ENCODE measurements around the gene VILL.
A peak's percentile ranks its signal among the peaks of the same experiment; 100 is the strongest.

VILL gene

DNA sequence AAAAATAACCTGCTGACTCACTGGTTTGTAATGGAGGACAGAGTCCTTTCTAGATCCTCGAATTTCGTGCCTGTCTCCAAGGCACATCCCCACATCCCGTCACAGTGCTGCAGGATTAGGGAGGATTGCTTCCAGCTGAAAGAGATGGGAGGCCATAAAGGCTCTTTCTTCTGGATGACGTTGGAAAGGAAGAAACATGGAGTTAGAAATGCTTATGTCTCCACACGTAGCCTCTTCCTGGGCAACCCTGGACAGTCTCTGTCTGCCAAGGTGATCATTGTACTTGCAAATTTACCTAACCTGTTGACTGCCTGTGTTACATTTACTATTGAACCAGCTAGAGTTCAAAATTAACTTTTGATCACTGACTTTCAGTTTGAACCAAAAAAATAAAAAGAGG lies 27.6 kb upstream of the VILL start:
- no peaks in the 10 kb centered on the region for H3K4me1 ChIP-seq (ENCODE audit: control insufficient read depth, insufficient read depth, low read length, poor library complexity, severe bottlenecking)
- no peaks in the 10 kb centered on the region for H3K9me3 ChIP-seq (ENCODE audit: control insufficient read depth, low read length)
- H3K27ac ChIP-seq (ENCODE audit: insufficient read depth, low read length, poor library complexity, severe bottlenecking): no peak overlapping the region
- H3K36me3 ChIP-seq (ENCODE audit: control insufficient read depth, insufficient read depth, low read length): no peaks in the 10 kb centered on the region
- no peak overlapping the region for H3K4me3 ChIP-seq (ENCODE audit: insufficient read depth, low read depth, low read length, poor library complexity, severe bottlenecking)
- H3K27me3 ChIP-seq (replicated peaks; ENCODE audit: control insufficient read depth, insufficient read depth, low read length, poor library complexity, severe bottlenecking): no peaks in the 10 kb centered on the region
- no peak for DNase-seq

DNA sequence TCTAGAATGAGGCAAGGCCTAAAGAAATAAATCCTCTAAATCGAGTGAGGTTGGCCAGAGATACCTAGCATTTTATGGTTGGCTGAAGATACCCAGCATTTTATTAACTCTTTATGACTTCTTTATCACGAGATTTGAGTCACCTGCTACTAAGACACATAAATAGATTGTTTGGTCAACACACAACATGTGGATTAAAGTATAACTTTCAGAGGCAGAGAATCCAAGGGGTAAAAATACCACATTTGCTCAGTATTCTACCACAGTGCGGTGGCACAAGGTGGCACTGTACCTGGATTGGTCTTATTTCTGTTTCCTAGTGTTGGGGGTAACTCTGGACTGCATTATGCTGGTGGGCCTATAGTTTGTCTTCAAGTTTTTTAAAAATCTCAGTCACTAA lies 27.0 kb upstream of the VILL start:
- Histone ChIP-seq H3K4me3 (ENCODE audit: insufficient read depth, low read depth, low read length, poor library complexity, severe bottlenecking) (no peak overlapping the region), H3K9me3 (ENCODE audit: control insufficient read depth, low read length) (no peaks in the 10 kb centered on the region), H3K27ac (ENCODE audit: insufficient read depth, low read length, poor library complexity, severe bottlenecking) (no peak overlapping the region), H3K36me3 (ENCODE audit: control insufficient read depth, insufficient read depth, low read length) (no peaks in the 10 kb centered on the region), H3K27me3 (replicated peaks; ENCODE audit: control insufficient read depth, insufficient read depth, low read length, poor library complexity, severe bottlenecking) (no peaks in the 10 kb centered on the region), H3K4me1 (ENCODE audit: control insufficient read depth, insufficient read depth, low read length, poor library complexity, severe bottlenecking) (no peaks in the 10 kb centered on the region)
- no peak for DNase-seq

DNA sequence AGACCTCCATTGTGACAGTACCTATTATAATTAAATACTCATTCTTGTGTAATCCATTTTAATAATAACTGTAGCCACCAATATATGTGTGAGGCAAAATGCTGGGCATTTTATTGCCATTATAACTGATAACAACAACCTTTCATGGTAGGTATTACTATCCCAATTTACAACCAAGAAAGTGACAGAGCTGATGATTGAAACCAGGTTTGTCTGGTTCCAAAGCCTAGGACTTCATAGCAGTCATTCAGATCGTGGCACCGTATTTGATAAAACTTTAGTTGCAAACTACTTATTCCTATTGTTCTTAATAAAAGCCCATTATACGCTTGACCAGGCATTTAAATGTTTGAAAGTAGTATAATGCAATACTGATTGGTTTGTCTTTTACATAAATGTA lies 26.4 kb upstream of the VILL start:
- no peak for DNase-seq
- Histone ChIP-seq H3K27ac (ENCODE audit: insufficient read depth, low read length, poor library complexity, severe bottlenecking) (no peak overlapping the region), H3K4me3 (ENCODE audit: insufficient read depth, low read depth, low read length, poor library complexity, severe bottlenecking) (no peak overlapping the region), H3K9me3 (ENCODE audit: control insufficient read depth, low read length) (no peaks in the 10 kb centered on the region), H3K27me3 (replicated peaks; ENCODE audit: control insufficient read depth, insufficient read depth, low read length, poor library complexity, severe bottlenecking) (no peaks in the 10 kb centered on the region), H3K4me1 (ENCODE audit: control insufficient read depth, insufficient read depth, low read length, poor library complexity, severe bottlenecking) (no peaks in the 10 kb centered on the region), H3K36me3 (ENCODE audit: control insufficient read depth, insufficient read depth, low read length) (no peaks in the 10 kb centered on the region)

DNA sequence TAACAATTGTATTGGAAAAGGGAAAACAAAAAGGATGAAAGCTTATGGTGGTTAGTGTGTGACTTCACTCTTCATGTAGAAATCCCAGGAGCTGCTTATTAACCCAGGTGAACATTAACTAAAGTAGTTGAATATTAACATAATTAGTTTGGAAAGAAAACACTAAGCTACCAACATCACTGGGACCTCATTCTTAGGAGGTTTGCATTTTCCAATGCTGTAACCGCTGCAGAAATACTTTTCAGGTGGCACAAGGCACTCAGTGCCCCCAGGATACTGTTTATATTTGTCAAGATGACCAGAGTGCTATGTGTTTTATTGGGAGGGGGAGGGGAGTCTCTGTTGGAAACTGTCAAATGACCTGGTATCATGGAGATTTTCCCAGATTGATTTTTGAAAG lies 25.9 kb upstream of the VILL start:
- DNase-seq: no peak
- no peaks in the 10 kb centered on the region for H3K27me3 ChIP-seq (replicated peaks; ENCODE audit: control insufficient read depth, insufficient read depth, low read length, poor library complexity, severe bottlenecking)
- no peaks in the 10 kb centered on the region for H3K36me3 ChIP-seq (ENCODE audit: control insufficient read depth, insufficient read depth, low read length)
- H3K4me3 ChIP-seq (ENCODE audit: insufficient read depth, low read depth, low read length, poor library complexity, severe bottlenecking): no peak overlapping the region
- no peak overlapping the region for H3K27ac ChIP-seq (ENCODE audit: insufficient read depth, low read length, poor library complexity, severe bottlenecking)
- no peaks in the 10 kb centered on the region for H3K4me1 ChIP-seq (ENCODE audit: control insufficient read depth, insufficient read depth, low read length, poor library complexity, severe bottlenecking)
- H3K9me3 ChIP-seq (ENCODE audit: control insufficient read depth, low read length): no peaks in the 10 kb centered on the region

DNA sequence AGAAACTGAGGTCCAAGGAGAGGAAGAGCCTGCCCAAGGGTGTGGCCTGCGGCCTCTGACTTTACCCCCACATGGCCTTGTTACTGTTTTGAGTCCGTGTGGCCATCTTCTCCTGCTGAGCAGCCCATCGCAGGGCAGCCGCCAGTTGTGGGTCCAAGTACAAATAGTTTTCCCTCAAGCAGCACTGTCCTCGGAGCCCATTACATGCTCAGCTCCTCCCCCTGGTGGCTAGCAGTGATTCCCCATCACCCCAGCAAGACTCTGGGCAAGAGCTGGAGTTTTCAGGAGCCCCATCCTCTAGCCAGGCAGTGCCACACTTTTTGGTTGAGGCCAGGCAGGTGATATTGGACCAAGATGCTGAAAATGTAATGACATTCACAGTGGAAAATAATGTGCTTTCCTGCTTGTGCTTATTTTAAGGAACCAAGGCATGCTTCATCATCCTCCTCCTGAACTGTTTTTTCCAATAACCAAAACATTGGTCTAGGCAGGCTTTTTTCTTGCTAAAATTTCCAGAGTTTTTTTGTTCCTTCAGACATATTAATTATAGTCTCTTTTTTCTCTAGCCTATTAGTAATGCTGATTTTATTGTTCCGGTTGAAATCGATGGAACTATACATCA lies 23.2 kb upstream of the VILL start:
- Histone ChIP-seq H3K27ac (ENCODE audit: insufficient read depth, low read length, poor library complexity, severe bottlenecking) (no peak overlapping the region), H3K36me3 (ENCODE audit: control insufficient read depth, insufficient read depth, low read length) (no peaks in the 10 kb centered on the region), H3K27me3 (replicated peaks; ENCODE audit: control insufficient read depth, insufficient read depth, low read length, poor library complexity, severe bottlenecking) (no peaks in the 10 kb centered on the region), H3K9me3 (ENCODE audit: control insufficient read depth, low read length) (no peaks in the 10 kb centered on the region), H3K4me3 (ENCODE audit: insufficient read depth, low read depth, low read length, poor library complexity, severe bottlenecking) (no peak overlapping the region), H3K4me1 (ENCODE audit: control insufficient read depth, insufficient read depth, low read length, poor library complexity, severe bottlenecking) (no peaks in the 10 kb centered on the region)
- peak; percentile 14 to 29 (median 19) for DNase-seq

DNA sequence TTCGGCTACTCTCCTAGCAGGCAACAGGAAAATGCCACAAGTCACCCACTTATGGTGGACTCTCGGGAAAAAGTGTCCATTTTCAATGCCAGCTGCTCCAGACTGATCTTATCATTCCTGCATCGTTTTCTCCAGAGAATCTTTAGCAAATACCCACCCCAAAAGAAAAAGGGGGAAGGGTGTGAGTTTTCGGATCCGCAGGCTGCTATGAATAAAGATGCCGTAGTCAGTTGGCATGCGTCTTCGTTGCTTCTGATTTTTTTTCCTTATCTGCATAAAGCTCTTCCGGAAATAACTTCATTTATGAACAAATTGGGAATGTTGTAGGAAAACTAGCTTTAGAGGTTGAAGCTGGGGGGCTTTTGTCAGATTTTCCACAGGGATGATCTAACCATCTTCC lies 22.4 kb upstream of the VILL start:
- Histone ChIP-seq H3K4me1 (ENCODE audit: control insufficient read depth, insufficient read depth, low read length, poor library complexity, severe bottlenecking) (no peaks in the 10 kb centered on the region), H3K4me3 (ENCODE audit: insufficient read depth, low read depth, low read length, poor library complexity, severe bottlenecking) (no peak overlapping the region), H3K27ac (ENCODE audit: insufficient read depth, low read length, poor library complexity, severe bottlenecking) (no peak overlapping the region), H3K36me3 (ENCODE audit: control insufficient read depth, insufficient read depth, low read length) (no peaks in the 10 kb centered on the region), H3K9me3 (ENCODE audit: control insufficient read depth, low read length) (no peaks in the 10 kb centered on the region), H3K27me3 (replicated peaks; ENCODE audit: control insufficient read depth, insufficient read depth, low read length, poor library complexity, severe bottlenecking) (no peaks in the 10 kb centered on the region)
- DNase-seq: no peak

DNA sequence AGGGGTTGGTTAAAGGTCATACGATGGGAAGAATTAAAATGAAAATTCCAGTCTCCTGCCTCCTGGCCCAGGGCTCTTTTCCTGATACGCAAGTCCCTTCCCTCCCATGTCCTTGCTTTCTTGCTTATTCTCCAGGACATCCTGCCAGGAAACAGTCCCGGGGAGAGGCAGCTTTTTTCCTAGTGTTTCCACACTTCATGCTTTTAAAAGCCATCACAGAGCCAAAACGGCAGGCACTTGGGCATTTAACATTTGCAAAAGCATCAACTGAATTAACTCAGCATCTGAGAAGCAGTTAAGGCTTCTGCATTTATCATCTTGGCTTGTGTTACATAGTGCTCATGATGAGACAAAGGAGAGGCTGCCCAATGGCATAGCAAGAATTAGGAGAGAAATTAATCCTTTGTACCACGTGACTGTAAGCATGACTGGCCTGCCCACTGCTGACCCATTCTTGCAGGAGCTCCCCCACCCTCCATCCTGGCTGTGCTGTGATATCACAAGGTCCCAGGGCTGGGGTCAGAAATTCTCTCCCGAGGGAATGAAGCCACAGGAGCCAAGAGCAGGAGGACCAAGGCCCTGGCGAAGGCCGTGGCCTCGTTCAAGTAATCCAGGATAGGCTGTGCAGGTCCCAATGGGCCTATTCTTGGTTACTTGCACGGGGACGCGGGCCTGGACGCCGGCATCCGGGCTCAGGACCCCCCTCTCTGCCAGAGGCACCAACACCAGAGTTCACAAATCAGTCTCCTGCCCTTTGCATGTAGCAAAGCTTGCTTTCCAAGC lies 21.6 kb upstream of the VILL start:
- Histone ChIP-seq H3K36me3 (ENCODE audit: control insufficient read depth, insufficient read depth, low read length) (no peaks in the 10 kb centered on the region), H3K4me1 (ENCODE audit: control insufficient read depth, insufficient read depth, low read length, poor library complexity, severe bottlenecking) (no peaks in the 10 kb centered on the region), H3K9me3 (ENCODE audit: control insufficient read depth, low read length) (no peaks in the 10 kb centered on the region), H3K27me3 (replicated peaks; ENCODE audit: control insufficient read depth, insufficient read depth, low read length, poor library complexity, severe bottlenecking) (no peaks in the 10 kb centered on the region), H3K27ac (ENCODE audit: insufficient read depth, low read length, poor library complexity, severe bottlenecking) (no peak overlapping the region), H3K4me3 (ENCODE audit: insufficient read depth, low read depth, low read length, poor library complexity, severe bottlenecking) (no peak overlapping the region)
- DNase-seq: no peak

DNA sequence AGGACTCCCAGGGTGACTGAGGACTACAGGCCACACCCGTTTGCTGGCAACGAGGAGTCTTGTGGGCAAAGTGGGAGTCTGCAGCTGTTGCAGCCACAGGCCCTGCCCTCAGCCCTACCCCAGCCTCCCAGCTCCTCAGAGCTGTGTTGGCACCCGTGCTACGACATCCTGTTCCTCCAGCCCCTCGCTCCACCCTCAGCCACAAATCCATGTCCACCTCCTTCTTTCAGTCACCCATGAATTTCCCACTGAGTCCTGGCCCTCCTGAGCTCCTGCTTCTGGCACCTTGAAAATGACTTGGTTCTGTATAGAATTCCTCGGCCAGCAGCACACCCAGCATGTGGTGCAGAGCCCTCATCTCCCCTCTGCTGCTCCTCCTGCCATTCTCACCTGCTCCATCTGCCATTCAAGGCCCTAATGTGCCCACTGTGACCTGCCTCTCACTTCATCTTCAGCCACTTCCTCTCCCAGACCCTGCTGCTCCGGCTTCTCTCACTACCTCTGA lies 20.9 kb upstream of the VILL start:
- Histone ChIP-seq H3K4me1 (ENCODE audit: control insufficient read depth, insufficient read depth, low read length, poor library complexity, severe bottlenecking) (peaks cover 2% of the 10 kb centered on the region), H3K27ac (ENCODE audit: insufficient read depth, low read length, poor library complexity, severe bottlenecking) (no peak overlapping the region), H3K9me3 (ENCODE audit: control insufficient read depth, low read length) (no peaks in the 10 kb centered on the region), H3K4me3 (ENCODE audit: insufficient read depth, low read depth, low read length, poor library complexity, severe bottlenecking) (no peak overlapping the region), H3K27me3 (replicated peaks; ENCODE audit: control insufficient read depth, insufficient read depth, low read length, poor library complexity, severe bottlenecking) (no peaks in the 10 kb centered on the region), H3K36me3 (ENCODE audit: control insufficient read depth, insufficient read depth, low read length) (no peaks in the 10 kb centered on the region)
- no peak for DNase-seq

DNA sequence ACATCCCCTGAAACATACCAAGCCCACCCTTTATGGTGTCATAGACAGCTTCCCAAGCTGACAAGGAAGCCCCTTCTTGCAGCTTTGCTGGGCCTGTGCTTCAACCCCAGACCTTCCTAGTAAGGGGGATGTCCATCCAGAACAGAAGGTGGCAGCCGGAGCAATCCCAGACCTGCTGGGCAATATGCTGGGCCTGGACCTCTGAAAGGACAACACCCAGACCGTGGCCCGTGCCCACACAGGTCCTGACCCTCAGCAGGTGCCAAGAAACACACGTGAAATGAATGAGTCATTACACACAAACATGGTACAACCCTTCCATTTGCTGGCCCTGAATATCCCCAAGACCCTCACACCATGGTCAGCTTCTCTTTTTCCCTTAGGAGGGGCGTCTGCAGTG lies 19.8 kb upstream of the VILL start:
- H3K27me3 ChIP-seq (replicated peaks; ENCODE audit: control insufficient read depth, insufficient read depth, low read length, poor library complexity, severe bottlenecking): no peaks in the 10 kb centered on the region
- H3K27ac ChIP-seq (ENCODE audit: insufficient read depth, low read length, poor library complexity, severe bottlenecking): no peak overlapping the region
- no peak overlapping the region for H3K4me3 ChIP-seq (ENCODE audit: insufficient read depth, low read depth, low read length, poor library complexity, severe bottlenecking)
- peaks cover 4% of the 10 kb centered on the region for H3K4me1 ChIP-seq (ENCODE audit: control insufficient read depth, insufficient read depth, low read length, poor library complexity, severe bottlenecking)
- no peaks in the 10 kb centered on the region for H3K36me3 ChIP-seq (ENCODE audit: control insufficient read depth, insufficient read depth, low read length)
- no peak for DNase-seq
- H3K9me3 ChIP-seq (ENCODE audit: control insufficient read depth, low read length): no peaks in the 10 kb centered on the region

DNA sequence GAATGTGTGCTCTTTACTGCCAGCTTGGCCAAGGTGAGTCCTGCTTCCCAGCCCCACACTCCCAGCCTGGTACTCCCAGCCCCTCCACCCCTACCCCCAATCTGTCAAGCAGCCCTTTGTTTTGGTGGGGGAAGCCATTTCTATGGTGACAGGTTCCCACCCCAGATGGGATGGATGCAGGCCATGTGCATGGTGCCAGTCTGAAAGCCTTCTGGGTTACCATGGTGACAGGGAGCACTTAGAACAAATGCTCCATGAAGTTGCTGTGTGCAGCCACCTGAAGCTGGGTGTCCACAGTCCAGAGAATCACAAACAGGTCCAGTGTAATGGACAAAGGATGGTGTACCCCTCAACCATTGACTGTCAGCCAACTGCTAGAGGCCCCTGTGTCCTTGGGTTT lies 19.1 kb upstream of the VILL start:
- no peak for DNase-seq
- no peaks in the 10 kb centered on the region for H3K27me3 ChIP-seq (replicated peaks; ENCODE audit: control insufficient read depth, insufficient read depth, low read length, poor library complexity, severe bottlenecking)
- H3K9me3 ChIP-seq (ENCODE audit: control insufficient read depth, low read length): no peaks in the 10 kb centered on the region
- H3K27ac ChIP-seq (ENCODE audit: insufficient read depth, low read length, poor library complexity, severe bottlenecking): no peak overlapping the region
- no peaks in the 10 kb centered on the region for H3K36me3 ChIP-seq (ENCODE audit: control insufficient read depth, insufficient read depth, low read length)
- no peak overlapping the region for H3K4me3 ChIP-seq (ENCODE audit: insufficient read depth, low read depth, low read length, poor library complexity, severe bottlenecking)
- H3K4me1 ChIP-seq (ENCODE audit: control insufficient read depth, insufficient read depth, low read length, poor library complexity, severe bottlenecking): peaks cover 4% of the 10 kb centered on the region
